Naive thymus-derived CD4-positive, alpha-beta T cell (primary cell): Measurements from ENCODE around the gene MARCHF9. TPM values are rescaled to one million over a fixed set of nuclear protein-coding genes. Genes with fewer than 3 reads are reported as not detected.
"Not testable (repeated sequence)": the region's sequence is repeated elsewhere in the genome, so short reads cannot be mapped to it uniquely, and the experiment has no call there.

ENCODE experiments used
- ATAC-seq: fragments of 150-1000 bp; cut with Tn5 transposase; 2 replicates; pipeline ENCODE4 v1.10.0; 2021; ENCODE audit warnings: mild to moderate bottlenecking, moderate library complexity
- CTCF ChIA-PET: fragments of 350-600 bp; sonication (Branson Sonifier 250); formaldehyde crosslinking; loops from one replicate; lab custom pipeline; 2021; ENCODE audit warnings: antibody characterized with exemption; lab: Charles Lee
- POLR2A ChIA-PET: fragments of 350-600 bp; sonication (Branson Sonifier 250); formaldehyde crosslinking; loops from one replicate; lab custom pipeline; 2021; ENCODE audit warnings: antibody characterized with exemption, inconsistent platforms; lab: Charles Lee
- DNase-seq, 9 donors: peaks; one replicate each; pipeline versions ENCODE4 v3.0.0 to v3.0.0-alpha.2; 2020 to 2022; ENCODE audit warnings: mixed read lengths in 1 of 9
- H3K27ac ChIP-seq: one replicate; pipeline ENCODE4 v1.7.0; 2013; ENCODE audit warnings: mild to moderate bottlenecking, low read depth, low read length, moderate library complexity
- H3K27me3 ChIP-seq, 2 donors: one replicate each; pipeline ENCODE4 v1.7.0; 2013; ENCODE audit warnings: low read length in 2 of 2, mild to moderate bottlenecking in 2 of 2, moderate library complexity in 2 of 2; ENCODE audit not compliant: control insufficient read depth in 2 of 2, insufficient read depth in 2 of 2
- H3K36me3 ChIP-seq, 3 experiments: 1 replicate in 2 of 3; 2 replicates in 1 of 3; pipeline ENCODE4 v1.7.0; 2013; ENCODE audit warnings: low read length in 3 of 3, mild to moderate bottlenecking in 3 of 3, moderate library complexity in 1 of 3; ENCODE audit not compliant: insufficient read depth in 3 of 3, control insufficient read depth in 2 of 3
- H3K4me1 ChIP-seq, 2 donors: one replicate each; pipeline ENCODE4 v1.7.0; 2013; ENCODE audit warnings: low read length in 2 of 2, mild to moderate bottlenecking in 2 of 2, moderate library complexity in 1 of 2; ENCODE audit not compliant: control insufficient read depth in 2 of 2, insufficient read depth in 2 of 2
- H3K4me3 ChIP-seq: 2 replicates; pipeline ENCODE4 v1.7.0; 2013; ENCODE audit warnings: mild to moderate bottlenecking, low read length
- H3K9me3 ChIP-seq, 3 experiments: 1 replicate in 2 of 3; 2 replicates in 1 of 3; pipeline ENCODE4 v1.7.0; 2013; ENCODE audit warnings: low read length in 3 of 3; ENCODE audit not compliant: control insufficient read depth in 2 of 3
- H3K27ac Mint-ChIP-seq, 9 donors: one replicate each; pipeline ENCODE4 v1.8.0; 2020 to 2022; ENCODE audit warnings: mixed read lengths in 9 of 9, mild to moderate bottlenecking in 8 of 9, moderate library complexity in 5 of 9, inconsistent platforms in 2 of 9
- H3K27me3 Mint-ChIP-seq, 5 donors: one replicate each; pipeline ENCODE4 v1.8.0; 2021 to 2022; ENCODE audit warnings: mixed read lengths in 5 of 5, mild to moderate bottlenecking in 1 of 5
- H3K36me3 Mint-ChIP-seq, 5 donors: one replicate each; pipeline ENCODE4 v1.8.0; 2020 to 2022; ENCODE audit warnings: mixed read lengths in 5 of 5, mild to moderate bottlenecking in 3 of 5, inconsistent platforms in 1 of 5
- H3K4me1 Mint-ChIP-seq, 7 donors: one replicate each; pipeline ENCODE4 v1.8.0; 2020 to 2022; ENCODE audit warnings: mixed read lengths in 7 of 7, mild to moderate bottlenecking in 3 of 7, inconsistent platforms in 1 of 7
- H3K4me3 Mint-ChIP-seq, 10 donors: one replicate each; pipeline ENCODE4 v1.8.0; 2020 to 2022; ENCODE audit warnings: mild to moderate bottlenecking in 10 of 10, mixed read lengths in 10 of 10, moderate library complexity in 6 of 10, inconsistent platforms in 2 of 10
- H3K9me3 Mint-ChIP-seq, 11 donors: one replicate each; pipeline ENCODE4 v1.8.0; 2020 to 2022; ENCODE audit warnings: mixed read lengths in 11 of 11, mild to moderate bottlenecking in 4 of 11, inconsistent platforms in 1 of 11, moderate library complexity in 1 of 11
- intact Hi-C, 2 donors: fragments of 100-400 bp; cut with micrococcal nuclease; formaldehyde crosslinking; loops; one replicate each; pipeline ENCODE4 v1.15.1; 2023
- polyA plus RNA-seq, 2 donors: library from polyadenylated mRNA; unstranded; fragments of 300-500 nt; fragmentation: Illumina TruSeq; gene quantifications; one replicate each; pipeline ENCODE4 v1.2.3, GENCODE V29; 2021
- total RNA-seq, 6 experiments: library from RNA in 5 of 6; stranded (reverse) in 5 of 6; gene quantifications; 1 replicate in 5 of 6; 2 replicates in 1 of 6; pipeline ENCODE4 v1.2.3 and lab custom pipeline; 2021 to 2026

MARCHF9 gene
- total and polyA plus RNA-seq, 7 experiments from 2014 or later: 3.2 to 61.7 (median 40.5) TPM

- H3K4me3 Mint-ChIP-seq: no peak overlapping the region
- Histone ChIP-seq H3K36me3 (peaks cover 15 to 72% (median 18%) of the 10 kb centered on the region in 3 experiments), H3K27ac (no peak overlapping the region), H3K9me3 (no peaks in the 10 kb centered on the region), H3K4me1 (no peaks in the 10 kb centered on the region), H3K27me3 (no peaks in the 10 kb centered on the region), H3K4me3 (no peak overlapping the region)
- DNase-seq: no peak
- ChIA-PET POLR2A (interaction anchor here (0.7 to 1.0 kb wide), 2 partner anchors 22 to 23 kb away, joined by 3 to 4 read pairs; no protein-coding TSS in a partner anchor), CTCF (no interaction called here)
- H3K27ac Mint-ChIP-seq: peak overlapping the region in 7 of 9 donors; percentile 18 to 93 (median 28)
- H3K4me1 Mint-ChIP-seq: peaks cover 2 to 19% (median 11%) of the 10 kb centered on the region in 7 donors
- no peaks in the 10 kb centered on the region for H3K9me3 Mint-ChIP-seq
- ATAC-seq: no peak
- peaks cover 10 to 26% (median 15%) of the 10 kb centered on the region in 5 donors for H3K36me3 Mint-ChIP-seq
- H3K27me3 Mint-ChIP-seq: no peaks in the 10 kb centered on the region
- intact Hi-C loops: no loop called here
These were observed 36.0 kb upstream of the MARCHF9 start for GRCh38 chr12:57718641-57719528.

GRCh38 chr12:57719777-57720605 is 34.9 kb upstream of the MARCHF9 start:
- Histone ChIP-seq H3K4me3 (no peak overlapping the region), H3K9me3 (no peaks in the 10 kb centered on the region), H3K27me3 (no peaks in the 10 kb centered on the region), H3K27ac (no peak overlapping the region), H3K4me1 (no peaks in the 10 kb centered on the region), H3K36me3 (peaks cover 15 to 65% (median 18%) of the 10 kb centered on the region in 3 experiments)
- Mint-ChIP-seq H3K4me1 (peaks cover 5 to 26% (median 16%) of the 10 kb centered on the region in 7 donors), H3K27ac (peak overlapping the region; percentile 8 to 93 (median 23)), H3K36me3 (peaks cover 10 to 26% (median 15%) of the 10 kb centered on the region in 5 donors), H3K9me3 (no peaks in the 10 kb centered on the region), H3K4me3 (no peak overlapping the region), H3K27me3 (no peaks in the 10 kb centered on the region)
- no peak for DNase-seq
- ChIA-PET CTCF (interaction anchor here (0.6 kb wide), 1 partner anchor 465 kb away, joined by 4 read pairs; no protein-coding TSS in a partner anchor), POLR2A (interaction anchor here (1.0 kb wide), 1 partner anchor 19 kb away, joined by 3 read pairs; no protein-coding TSS in a partner anchor)
- intact Hi-C loops: no loop called here
- ATAC-seq: no peak

- ATAC-seq: no peak
- Histone ChIP-seq H3K4me1 (no peaks in the 10 kb centered on the region), H3K9me3 (no peaks in the 10 kb centered on the region), H3K27ac (no peak overlapping the region), H3K4me3 (no peak overlapping the region), H3K27me3 (no peaks in the 10 kb centered on the region), H3K36me3 (peaks cover 14 to 62% (median 18%) of the 10 kb centered on the region in 3 experiments)
- no peak for DNase-seq
- ChIA-PET CTCF (interaction anchor here (0.6 kb wide), 1 partner anchor 466 kb away, joined by 4 read pairs; no protein-coding TSS in a partner anchor), POLR2A (interaction anchor here (0.6 to 1.0 kb wide), 2 partner anchors 18 to 83 kb away, joined by 3 read pairs; no protein-coding TSS in a partner anchor)
- peaks cover 10 to 28% (median 18%) of the 10 kb centered on the region in 7 donors for H3K4me1 Mint-ChIP-seq
- H3K27me3 Mint-ChIP-seq: no peaks in the 10 kb centered on the region
- peak overlapping the region in 4 of 9 donors; percentile 25 to 66 (median 39) for H3K27ac Mint-ChIP-seq
- H3K4me3 Mint-ChIP-seq: no peak overlapping the region
- intact Hi-C loops: no loop called here
- peaks cover 7 to 22% (median 15%) of the 10 kb centered on the region in 5 donors for H3K36me3 Mint-ChIP-seq
- H3K9me3 Mint-ChIP-seq: no peaks in the 10 kb centered on the region
These were observed 34.0 kb upstream of the MARCHF9 start for GRCh38 chr12:57720606-57721595.

- peaks cover 12 to 28% (median 18%) of the 10 kb centered on the region in 7 donors for H3K4me1 Mint-ChIP-seq
- H3K4me3 Mint-ChIP-seq, H3K9me3 Mint-ChIP-seq, H3K4me1 ChIP-seq, H3K9me3 ChIP-seq, ATAC-seq, H3K4me3 ChIP-seq, intact Hi-C loops, H3K27ac ChIP-seq, H3K27me3 ChIP-seq, H3K27me3 Mint-ChIP-seq, DNase-seq: not testable (repeated sequence)
- ChIA-PET CTCF (interaction anchor here (0.7 kb wide), 1 partner anchor 1733 kb away, joined by 6 read pairs; no protein-coding TSS in a partner anchor), POLR2A (interaction anchor here (1.2 to 2.7 kb wide), 3 partner anchors 11 to 29 kb away, joined by 5 to 10 read pairs (median 7); no protein-coding TSS in a partner anchor)
- H3K27ac Mint-ChIP-seq: peak overlapping the region in 4 of 9 donors; percentile 34 to 74 (median 57)
- H3K36me3 Mint-ChIP-seq: peaks cover 7 to 23% (median 15%) of the 10 kb centered on the region in 5 donors
- H3K36me3 ChIP-seq: peaks cover 8 to 60% (median 15%) of the 10 kb centered on the region in 3 experiments
These were observed 32.9 kb upstream of the MARCHF9 start for GRCh38 chr12:57721846-57722608.
